ENCODE data around the gene GPR65.

Gene GPR65, protein sequence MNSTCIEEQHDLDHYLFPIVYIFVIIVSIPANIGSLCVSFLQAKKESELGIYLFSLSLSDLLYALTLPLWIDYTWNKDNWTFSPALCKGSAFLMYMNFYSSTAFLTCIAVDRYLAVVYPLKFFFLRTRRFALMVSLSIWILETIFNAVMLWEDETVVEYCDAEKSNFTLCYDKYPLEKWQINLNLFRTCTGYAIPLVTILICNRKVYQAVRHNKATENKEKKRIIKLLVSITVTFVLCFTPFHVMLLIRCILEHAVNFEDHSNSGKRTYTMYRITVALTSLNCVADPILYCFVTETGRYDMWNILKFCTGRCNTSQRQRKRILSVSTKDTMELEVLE

GRCh38 chr14:88005050-88005481 lies at the start of gene GPR65:
Gene GPR65, plus strand, starts transcription at chr14:88005135. Its CDS starts 5,713 bp downstream, at chr14:88010848.
- no peak for DNase-seq

DNA sequence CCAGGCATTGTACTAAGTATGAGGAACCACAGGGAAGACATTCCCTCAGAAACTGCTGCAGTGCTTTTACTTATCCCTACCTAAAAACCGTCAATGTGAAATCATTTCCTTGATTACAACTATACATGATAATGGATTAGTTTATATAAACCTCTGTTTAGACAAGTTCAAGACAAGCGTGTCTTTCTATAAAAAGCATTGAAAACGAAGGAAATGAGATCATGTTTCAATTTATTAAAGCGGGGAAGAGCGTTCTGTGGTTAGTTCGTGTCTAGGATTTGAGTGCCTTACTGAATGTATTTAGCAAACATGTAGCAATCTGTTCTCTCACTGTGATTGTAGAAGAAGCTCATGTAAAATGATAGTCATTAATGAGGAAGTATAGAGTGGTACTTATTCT lies 49.4 kb upstream of the GPR65 start:
- DNase-seq = no peak

- DNase-seq = no peak
Measured at GRCh38 chr14:87960013-87960787, 44.7 kb upstream of the GPR65 start.

DNA sequence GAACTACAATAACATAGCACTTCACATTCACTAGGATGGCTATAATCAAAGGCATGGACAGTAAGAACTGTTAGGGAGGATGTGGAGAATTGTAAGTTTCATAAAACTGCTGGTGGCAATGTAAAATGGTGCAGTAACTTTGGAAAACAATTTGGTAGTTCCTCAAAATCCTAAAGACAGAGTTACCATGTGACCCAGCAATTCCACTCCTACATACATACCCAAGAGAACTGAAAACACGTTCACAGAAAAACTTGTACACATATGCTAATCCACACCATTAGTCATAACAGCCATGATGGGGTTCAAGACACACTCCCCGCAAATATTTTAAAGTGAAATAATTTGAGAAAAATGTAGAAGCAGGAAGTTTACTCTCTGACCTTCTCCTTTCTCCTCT lies 43.7 kb upstream of the GPR65 start:
- DNase-seq = no peak

GRCh38 chr14:87966816-87967215 lies 38.1 kb upstream of the GPR65 start:
- DNase-seq = no peak

DNA sequence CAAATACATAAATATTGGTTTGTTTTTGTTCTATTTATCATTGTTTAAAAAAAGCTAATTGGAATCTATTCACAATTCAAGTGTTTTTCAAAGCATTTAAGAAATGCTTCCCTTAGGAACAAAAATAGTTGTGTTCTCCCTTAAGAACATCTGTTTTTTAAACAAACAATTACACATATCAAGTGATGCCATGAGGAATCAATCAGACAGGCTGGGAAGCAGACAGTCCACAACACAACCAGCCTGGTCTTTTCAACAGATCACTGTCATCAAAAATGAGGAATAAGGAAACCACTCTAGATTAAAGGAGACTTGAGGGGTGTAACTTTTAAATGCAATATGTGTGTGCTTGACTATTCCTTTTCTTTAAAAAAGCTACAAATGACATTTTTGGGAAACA lies 37.4 kb upstream of the GPR65 start:
- no peak for DNase-seq

DNA sequence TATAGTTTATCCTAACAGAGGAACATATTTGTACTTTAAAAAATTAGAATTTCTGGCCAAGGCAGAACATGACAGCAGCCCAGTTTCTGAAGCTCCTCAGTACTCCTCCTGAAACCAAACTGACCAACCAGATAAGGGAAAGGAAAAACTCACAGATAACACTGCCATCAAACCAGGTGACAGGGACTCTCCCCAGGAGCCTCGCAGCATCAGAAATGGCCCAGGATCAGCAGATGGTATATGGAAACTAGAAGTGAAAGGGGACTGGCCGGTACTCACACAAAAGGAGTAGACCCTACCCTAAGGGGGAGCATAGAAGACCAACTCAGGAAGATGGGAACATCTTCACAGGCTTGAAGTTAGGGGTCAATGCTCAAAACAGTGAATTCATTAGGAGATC lies 33.9 kb upstream of the GPR65 start:
- no peak for DNase-seq

- DNase-seq = no peak
Measured at GRCh38 chr14:87975636-87976035, 29.3 kb upstream of the GPR65 start.

- no peak for DNase-seq
Measured at GRCh38 chr14:87979689-87980088, 25.2 kb upstream of the GPR65 start.

DNA sequence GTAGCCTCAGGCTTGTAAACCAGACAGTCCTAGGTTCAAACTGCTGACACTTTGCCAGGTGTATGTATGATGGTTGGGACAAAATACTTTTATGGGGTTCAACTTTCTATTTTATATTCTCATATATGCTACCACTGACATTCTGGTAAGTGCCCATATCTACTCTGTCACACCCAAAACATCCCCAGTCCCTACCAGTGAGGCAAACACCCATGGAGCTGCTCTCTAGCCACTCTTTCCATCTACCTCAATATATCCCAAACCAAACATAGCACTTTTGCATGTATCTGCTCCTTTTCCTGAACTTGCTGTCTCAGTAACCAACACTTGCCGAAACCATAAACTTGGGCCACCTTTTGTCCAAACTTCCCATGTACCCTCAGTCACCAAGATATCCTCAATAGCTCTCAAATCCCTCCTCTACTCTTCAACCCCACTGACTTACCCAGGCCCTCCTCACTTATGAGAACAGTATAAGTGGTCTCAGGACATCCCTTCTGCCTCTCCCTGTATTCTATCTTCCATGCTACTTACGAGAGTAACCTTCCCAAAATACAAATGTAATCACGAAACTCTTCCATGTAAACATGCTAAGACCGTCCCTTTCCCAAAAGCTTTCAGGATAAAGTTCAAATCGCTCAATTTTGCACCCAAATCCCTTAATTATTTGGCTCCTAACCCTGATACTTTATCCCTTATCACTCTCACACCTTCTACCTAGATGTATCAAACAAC lies 15.5 kb upstream of the GPR65 start:
- DNase-seq = no peak

DNA sequence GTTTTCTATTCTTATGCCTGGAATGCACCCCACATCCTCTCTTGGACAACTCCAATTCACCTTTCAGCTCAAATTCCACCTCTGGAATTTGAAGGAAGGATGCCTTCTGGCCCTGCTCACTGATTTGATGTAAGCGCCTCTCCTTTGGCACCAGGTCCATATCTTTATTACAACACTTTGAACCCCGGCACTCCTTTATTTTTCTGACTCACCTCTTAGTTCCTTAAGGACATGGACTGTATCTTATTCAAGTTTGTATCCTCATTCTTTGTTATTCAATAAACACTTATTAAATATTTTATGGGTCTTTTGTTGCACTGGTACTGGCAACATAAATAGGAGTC lies 15.0 kb upstream of the GPR65 start:
- DNase-seq = no peak

DNA sequence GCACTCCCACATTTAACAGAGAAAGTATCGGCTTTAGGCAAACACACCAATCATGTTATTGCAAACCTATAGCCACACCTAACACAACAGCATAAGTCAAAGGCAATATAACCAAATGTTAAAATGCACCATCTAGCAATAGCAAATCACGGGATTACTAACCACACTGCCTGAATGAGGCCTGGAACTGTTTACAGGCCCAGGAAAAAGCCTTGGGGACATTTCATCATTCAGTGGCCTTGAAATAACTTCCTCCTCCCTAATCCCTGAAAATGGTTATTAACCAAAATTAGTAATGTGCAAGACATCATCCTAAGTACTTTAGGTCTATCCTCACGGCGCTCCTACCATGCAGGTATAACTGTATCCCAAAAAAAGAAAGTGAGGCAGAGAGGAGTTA lies 14.3 kb upstream of the GPR65 start:
- no peak for DNase-seq

- peak; percentile 31 for DNase-seq
Measured at GRCh38 chr14:87992346-87992717, 12.6 kb upstream of the GPR65 start.

- DNase-seq = peak; percentile 89
Measured at GRCh38 chr14:87992718-87993628, 12.0 kb upstream of the GPR65 start, which contains the start of gene GALC. Gene GALC, minus strand, starts transcription at chr14:87993182. Its CDS starts 18 bp downstream, at chr14:87993164.

DNA sequence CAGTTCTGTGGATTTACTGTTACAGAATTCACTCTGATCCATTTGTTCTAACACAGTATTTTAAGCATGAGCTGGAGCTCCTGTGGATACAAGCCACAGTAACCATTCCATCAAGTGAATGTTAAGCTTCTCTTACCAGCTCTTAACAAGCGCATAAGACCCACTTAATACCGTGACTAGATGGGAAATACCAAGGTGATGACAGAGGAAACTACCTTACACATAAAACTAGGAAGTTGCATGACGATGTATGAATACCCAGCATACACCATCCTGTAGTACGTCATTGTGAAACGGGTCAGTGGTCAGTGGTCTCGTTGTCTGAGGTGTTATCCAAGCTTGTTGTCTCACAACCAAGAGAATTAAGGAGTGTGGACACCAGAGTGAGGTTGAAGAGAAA lies 10.0 kb upstream of the GPR65 start:
- no peak for DNase-seq

- DNase-seq = no peak
Measured at GRCh38 chr14:87995500-87996290, 9.2 kb upstream of the GPR65 start.

- no peak for DNase-seq
Measured at GRCh38 chr14:87996291-87996592, 8.7 kb upstream of the GPR65 start.

DNA sequence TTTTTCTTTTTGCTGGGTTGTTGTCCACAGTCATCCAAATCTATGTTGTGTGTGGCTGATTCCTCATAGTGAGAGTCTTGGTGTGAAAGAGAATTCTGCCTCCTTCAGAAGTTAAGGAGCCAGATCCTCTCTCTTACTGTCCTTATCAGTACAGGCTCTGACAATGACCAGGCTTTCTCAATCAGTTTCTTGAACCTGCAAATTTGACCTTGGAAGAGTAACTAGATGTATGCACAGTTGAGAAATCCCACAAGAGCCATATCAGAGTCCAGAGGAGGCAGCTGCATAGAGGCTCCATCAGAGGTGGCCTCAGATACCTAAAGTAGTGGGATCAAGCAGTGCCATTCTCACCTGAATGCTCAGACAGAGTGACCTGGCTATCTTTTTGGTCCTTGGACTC lies 6.5 kb upstream of the GPR65 start:
- no peak for DNase-seq

DNA sequence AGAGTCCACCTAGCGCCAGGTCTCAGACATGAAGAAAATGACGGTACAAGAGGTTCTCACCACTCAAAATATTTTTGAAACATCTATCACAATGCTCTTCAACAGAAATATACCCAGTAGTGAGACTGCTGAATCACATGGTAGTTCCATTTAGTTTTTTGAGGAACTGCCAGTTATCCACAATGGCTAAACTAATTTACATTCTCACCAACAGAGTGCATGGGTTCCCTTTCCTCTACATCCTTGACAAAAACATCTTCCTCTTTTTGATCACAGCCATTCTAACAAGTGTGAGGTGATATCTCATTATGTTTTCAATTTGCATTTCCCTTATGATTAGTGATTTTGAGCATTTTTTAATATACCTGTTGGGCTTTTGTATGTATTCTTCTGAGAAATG lies 5.7 kb upstream of the GPR65 start:
- no peak for DNase-seq

DNA sequence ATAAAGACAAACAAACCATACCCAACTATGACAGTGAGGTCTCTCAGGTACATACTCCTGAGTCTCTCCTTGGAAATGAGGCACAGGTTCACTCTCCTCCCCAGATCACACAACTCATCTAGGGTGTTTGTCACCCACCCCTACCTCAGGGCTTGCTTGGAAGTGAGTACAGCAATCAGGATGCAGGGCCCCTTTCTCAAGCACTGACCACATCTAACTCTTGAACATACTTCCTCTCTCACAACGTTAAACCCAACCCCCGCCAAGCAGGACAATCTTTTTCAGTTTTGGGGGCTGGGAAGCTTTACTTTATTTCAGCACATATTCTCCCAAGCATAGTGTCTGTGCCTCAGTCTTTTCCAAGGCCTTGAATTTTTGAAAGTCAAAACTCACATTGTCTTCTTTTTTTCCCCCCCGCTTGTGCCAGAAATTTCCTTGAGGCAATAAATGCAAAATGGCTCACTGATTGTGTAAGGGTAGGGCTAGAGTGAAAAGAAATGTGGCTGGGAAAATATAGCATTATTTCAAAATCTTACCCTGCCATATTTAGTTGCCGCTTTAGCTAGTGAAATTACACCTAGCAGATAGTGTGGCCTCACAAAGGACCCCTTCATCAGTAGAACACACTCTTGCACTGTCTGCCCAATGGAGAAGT lies 2.4 kb upstream of the GPR65 start:
- DNase-seq = no peak

- no peak for DNase-seq
Measured at GRCh38 chr14:88003425-88003824, 1.5 kb upstream of the GPR65 start.
